Inflammatory macrophage treated with lipopolysaccharide for 4 hours (primary cell): ENCODE data around the gene ULK1.
"Not testable (repeated sequence)": the region's sequence is repeated elsewhere in the genome, so short reads cannot be mapped to it uniquely, and the experiment has no call there.

Source experiments
- DNase-seq: peaks from one replicate; pipeline ENCODE4 v3.0.0-alpha.2; 2020

ULK1 gene

DNA sequence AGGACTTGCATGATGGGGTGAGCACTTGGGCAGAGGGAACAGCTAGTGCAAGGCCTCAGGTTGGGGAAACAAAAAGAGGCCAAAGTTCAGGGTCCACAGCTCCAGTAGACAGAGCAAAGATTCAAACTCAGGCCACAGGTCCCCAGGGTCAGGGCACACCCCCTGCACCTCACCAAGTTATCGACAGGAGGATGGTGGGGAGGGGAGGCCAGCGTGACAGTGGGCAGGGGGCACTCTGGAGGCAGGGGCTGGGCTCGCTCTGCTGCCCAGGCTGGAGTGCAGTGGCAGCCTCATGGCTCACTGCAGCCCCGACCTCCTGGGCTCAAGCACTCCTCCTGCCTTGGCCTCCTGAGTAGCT, 32.4 kb upstream of the ULK1 start:
- DNase-seq: no peak

DNA sequence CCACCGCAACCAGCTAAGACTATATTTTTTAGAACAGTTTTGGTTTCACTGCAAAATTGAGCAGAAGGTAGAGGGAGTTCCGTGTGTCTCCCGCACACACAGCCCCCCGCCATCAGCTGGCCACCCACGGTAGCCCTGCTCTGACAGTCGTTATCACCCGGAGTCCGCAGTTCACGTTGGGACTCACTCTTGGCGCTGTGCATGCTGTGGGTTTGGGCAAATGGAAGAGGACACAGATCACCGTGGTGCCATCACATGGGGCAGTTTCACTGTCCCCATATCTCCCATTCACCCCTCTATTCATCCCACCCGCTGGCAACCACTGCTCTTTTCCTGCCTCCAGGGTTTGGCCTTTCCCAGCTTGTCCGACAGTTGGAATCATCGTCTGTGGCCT, 31.8 kb upstream of the ULK1 start:
- no peak for DNase-seq

DNA sequence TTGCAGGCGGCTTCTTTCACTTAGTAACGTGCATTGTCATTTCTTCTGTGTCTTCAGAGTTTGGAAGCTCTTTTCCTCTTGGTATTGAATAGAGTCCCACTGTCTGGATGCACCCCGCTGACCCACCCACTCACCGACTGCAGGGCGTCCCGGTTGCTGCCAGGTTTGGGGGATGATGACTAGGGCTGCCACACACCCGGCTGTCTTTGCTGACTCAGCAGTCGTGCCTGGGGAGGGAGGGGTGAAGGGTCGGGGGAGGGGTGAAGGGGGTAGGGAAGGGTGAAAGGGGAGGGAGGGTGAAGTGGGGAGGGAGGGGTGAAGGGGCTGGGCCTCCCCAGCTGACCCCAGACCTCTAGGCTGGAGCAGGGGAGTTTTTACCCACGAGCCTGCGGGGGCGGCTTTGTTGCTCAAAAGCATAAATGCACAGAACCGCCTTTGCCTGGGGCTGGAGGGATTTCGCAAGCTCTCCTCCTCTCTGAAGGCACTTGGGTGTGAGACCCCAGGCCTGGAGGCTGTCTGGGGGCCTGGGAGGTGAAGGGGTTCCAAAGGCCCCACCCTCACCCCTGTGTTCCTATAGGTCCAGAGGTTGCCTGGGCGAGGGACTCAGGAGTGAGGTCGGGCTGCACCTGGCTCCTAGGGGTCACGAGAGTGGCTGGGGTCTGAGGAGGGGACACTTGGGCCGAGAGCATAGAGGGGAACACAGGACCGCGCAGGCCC, 31.3 kb upstream of the ULK1 start:
- peak; percentile 53 for DNase-seq

DNA sequence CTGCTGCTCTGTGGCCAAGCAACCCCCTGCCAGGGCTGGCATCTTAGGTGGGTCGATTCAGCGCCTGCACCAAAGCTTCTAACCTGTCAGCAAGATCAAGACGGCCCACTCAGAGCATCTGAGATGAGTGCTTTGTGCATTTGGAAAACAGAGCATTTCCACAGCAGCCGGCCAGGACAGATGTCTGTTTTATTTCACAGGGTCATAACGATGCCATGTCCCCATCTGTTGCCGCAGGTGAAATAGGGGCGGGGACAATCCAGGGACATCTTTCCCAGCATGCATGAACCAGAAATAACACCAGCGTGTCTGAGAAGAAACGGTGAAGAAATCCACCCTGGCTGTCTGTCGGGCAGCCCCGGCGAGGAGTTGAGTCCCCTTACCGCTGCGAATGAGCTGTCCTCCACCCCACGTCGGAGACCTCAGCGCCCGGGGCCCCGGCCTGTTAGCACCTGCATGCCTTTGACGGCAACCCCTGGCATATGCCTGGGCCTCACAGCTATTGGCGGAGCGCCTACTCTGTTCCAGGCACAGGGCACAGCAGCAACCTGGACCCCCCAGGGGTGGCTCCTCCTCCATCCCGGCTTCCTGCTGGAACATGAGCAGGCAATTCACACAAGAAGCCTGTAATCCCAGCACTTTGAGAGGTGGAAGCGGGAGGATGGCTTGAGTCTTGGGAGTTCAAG, 30.6 kb upstream of the ULK1 start:
- no peak for DNase-seq

DNA sequence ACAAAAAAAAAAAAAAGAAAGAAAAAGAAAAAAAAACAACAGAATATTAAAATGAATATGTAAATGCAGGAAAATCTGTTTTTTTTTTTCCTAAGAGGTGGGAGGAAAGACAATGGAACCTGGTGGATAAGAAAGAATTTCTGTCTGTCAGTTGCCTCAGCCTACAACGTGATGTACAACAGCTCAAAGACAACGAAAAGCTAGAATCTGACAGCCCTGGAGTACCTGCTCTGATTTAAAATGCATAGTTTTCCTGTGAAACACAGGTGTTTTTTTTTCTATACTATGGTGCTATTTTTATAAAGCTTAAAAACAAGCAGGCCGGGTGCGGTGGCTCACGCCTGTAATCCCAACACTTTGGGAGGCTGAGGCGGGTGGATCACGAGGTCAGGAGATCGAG, 30.0 kb upstream of the ULK1 start:
- no peak for DNase-seq

DNA sequence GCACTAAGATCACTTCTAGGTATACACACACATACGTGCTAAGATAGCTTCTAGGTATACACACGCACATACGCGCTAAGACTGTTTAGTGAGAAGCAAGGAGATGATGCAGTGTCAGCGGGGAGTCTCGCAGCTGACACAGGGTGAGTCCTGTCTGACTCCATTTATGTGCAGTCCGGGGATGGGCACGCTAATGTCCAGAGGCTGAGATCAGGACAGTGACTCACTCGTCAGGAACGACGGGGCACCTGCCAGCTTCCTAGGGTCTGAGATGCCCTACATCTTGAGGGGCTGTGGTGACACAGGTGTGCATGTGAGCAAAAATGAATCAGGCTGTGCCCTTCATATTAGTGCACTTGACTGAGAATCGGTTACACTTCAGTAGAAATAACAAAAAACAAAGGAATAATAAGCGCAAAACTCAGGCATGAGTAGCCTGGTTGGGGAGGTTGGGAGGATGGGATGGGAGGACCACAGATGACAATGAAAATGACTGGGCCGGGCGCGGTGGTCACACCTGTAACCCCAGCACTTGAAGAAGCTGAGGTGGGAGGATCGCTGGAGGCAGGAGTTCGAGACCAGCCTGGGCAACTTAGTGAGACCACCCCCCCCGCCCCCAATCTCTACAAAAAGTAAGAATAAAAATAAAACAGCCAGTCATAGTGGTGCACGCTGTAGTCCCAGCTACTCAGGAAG, 29.1 kb upstream of the ULK1 start:
- DNase-seq: no peak

DNA sequence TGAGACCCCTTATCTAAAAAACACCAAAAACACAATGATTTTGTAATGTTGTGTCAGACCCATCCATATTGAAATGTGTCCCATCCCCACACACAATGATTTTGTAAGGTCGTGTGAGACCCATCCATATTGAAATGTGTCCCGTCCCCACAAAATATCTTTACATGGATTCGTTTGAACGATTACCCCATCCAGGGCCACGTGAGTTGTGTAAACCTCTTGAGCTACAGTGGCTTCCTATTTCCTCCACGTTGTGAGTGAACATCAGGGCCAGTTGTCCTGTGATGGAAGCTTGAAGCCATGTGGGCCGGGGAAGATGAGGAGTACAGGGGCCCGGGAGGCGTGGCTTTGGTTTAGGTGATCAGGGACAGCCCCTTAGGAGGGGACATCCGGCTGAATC, 27.0 kb upstream of the ULK1 start:
- peak; percentile 52 for DNase-seq

DNA sequence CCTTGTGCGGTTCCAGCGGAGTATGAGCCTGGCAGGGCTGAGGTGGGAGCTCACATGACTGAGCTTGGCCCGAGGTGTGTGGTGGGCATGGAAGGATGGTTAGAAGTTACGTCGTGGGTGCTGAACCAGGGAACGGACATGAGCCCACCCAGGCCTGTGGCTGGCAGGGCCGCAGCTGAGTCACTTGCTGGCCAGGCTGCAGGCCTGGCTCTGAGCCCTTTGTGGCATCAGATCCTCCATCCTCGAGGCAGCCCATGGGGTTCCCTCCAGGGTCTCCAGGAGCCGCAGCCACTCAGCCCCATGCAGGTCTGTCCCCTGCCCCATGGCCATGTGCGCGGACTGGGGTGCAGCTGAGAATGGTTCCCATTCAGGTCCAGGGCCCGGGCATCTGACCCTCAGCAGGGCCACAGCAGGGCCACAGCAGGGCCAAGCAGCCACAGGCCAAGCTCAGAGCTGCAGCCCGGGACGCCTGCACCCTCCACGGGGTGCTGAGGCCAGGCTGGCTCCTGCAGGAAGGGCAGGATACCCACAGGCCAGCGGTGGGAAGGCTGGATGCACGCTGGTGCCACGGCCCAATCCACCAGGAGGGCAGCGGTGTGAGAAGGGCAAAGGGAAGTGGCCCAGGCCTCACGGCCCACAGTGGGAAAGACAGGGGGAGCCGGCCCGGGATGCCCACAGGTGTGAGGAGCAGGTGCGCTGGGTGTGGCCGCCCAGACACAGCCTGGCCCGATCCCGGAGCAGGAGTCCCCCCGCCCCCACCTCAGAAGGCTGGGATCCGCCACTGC, 26.3 kb upstream of the ULK1 start:
- DNase-seq: no peak

DNA sequence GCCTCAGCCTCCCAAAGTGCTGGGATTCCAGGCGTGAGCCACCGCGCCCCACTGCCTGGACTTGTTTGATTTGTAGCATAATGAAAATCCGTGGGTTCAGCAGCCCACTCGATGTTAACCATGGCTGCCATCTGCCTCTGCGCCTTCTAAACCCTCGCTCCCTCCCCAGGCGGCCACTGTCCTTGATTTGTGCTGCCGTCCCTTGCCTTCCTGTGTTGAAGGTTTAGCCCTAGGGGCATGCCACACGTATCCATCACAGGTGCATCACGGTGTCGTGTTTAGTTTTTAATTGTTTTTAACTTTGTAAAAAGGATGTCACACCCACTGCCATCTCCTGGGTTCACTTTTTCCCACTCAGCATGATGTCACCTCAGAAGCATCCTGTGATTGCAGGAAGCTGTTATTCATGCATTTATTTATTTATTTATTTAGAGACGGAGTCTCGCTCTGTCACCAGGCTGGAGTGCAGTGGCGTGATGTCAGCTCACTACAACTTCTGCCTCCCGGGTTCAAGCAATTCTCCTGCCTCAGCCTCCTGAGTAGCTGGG, 24.5 kb upstream of the ULK1 start:
- peak; percentile 55 for DNase-seq

DNA sequence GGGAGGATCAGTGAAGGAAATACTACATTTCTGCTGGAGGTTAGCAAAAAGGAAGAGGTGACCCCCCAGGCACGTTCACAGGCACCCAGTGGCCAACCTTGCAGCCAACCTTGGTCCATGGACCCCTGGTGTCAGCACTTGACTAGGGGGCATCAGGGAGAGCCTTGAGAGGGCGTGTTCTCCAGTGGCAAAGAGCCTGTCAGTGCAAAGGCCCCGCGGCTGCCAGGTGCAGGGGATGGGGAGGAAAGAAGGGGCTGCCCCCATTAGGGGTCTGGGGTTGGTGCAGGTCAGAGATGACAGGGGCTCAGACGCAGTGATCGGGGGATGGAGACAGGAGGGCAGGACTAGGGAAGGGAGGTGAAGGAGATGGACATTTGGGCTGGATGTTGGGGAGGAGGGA, 22.7 kb upstream of the ULK1 start:
- DNase-seq: no peak

DNA sequence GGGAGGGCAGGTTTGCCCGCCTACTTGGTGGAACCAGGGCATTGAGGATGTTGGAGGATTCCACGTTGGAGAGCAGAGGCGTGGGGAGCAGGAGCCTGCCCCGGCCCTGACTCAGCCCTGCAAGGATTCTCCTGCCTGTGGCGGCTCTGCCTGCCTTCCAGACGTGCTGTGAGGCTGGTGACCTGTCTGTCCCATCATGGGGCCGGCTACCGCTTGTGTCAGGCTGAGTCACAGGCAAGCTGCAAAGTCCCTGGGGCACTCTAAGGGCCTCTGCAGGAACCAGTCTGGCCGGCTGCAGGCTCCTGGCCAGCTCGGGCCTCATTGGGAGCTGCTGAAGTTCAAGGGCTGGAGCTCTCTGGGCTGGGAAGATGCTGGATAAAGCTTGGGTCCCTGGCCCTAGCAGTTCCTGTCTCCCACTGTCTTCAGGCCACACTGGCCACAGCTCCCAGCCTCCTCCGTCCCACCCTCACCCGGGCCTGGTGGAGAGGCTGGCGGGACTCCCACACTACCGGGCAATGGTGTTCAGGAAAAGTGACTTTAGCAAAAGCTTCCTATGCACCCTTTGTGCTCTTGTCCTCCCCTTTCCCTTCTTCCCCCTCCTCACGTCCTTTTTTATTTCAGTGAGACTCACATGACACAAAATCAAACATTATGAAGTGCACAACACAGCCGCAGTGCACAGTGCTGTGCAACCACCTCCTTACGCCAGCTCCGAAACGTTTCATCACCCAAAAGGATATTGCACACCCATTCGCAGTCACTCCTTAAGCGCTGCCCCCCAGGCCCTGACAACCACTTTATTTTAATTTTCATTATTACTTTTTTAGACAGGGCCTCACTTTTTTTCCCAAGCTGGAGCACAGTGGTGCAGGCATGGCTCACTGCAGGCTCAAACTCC, 22.0 kb upstream of the ULK1 start:
- DNase-seq: peak; percentile 85

DNA sequence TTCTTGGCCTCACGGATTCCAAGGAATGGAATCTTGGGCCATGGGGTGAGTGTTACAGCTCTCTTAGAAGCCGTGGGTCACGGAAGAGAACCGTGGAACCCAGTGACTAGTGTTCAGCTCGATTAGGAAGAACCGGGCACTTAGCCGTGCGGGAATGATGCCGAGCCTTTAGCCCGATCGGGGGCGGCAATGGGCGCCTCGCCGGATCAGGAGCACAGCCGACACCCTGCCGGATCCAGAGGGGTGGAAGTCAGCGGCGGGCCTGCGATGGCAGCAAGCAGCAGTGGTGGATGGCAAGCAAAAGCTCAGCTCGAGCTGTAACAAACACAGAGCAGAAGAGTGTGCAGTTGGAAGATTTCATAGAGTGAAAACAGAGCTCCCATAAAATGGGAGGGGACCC, 21.1 kb upstream of the ULK1 start:
- DNase-seq: no peak

DNA sequence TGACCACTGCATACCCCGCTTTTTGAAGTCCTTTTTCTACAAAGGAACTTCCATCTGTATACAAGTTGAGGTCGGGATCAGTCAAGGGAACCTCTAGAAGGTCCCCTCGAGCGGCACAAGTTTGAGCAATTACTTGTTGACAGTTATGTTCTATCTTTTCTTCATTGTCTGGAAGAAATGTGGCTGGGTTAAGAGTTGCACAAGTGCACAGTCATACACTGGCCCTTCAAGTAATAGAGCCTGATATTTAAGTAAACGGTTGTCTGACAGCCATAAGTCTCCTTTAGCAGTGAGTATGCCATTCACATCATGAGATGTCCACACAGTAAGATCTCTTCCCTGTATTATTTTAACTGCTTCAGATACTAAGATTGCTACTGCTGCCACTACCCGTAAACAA, 19.4 kb upstream of the ULK1 start:
- not testable (repeated sequence) for DNase-seq

DNA sequence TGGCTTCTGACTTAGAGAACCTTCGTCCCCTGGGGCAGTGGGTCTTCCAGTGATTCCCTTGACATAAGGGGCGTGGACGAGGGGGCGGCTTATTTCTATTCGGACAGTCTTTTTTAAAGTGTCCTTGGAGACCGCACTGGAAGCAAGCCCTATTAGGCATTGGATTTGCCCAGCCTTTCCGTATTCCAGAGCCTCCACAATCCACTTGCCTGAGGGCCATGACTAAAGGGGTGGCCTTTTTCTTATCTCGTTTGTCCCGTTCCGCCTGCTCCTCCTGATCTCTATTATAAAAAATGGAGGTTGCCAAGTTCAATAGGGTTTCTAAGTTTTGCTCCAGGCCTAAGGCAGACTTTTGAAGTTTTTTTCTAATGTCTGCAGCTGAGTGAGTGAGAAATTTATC, 17.2 kb upstream of the ULK1 start:
- not testable (repeated sequence) for DNase-seq

DNA sequence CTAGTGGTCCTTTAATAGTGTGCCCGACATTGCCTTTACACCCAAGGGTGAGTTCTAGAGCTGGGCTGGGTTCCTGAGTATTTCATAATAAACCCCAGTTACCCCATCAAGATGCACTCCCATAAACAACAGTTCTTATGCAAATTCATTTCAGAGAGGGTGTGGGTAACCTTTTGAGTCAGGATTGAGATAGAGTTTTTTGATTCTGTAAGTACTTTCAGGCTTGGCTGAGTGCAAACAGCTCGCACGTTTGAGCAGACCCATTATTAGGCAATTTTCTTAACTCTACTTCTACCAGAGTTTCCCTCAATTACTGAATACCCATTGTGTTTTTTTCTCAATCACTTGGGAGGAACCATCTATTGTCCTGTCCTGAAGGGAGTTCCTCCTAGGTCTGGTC, 16.0 kb upstream of the ULK1 start:
- DNase-seq: peak; percentile 79

DNA sequence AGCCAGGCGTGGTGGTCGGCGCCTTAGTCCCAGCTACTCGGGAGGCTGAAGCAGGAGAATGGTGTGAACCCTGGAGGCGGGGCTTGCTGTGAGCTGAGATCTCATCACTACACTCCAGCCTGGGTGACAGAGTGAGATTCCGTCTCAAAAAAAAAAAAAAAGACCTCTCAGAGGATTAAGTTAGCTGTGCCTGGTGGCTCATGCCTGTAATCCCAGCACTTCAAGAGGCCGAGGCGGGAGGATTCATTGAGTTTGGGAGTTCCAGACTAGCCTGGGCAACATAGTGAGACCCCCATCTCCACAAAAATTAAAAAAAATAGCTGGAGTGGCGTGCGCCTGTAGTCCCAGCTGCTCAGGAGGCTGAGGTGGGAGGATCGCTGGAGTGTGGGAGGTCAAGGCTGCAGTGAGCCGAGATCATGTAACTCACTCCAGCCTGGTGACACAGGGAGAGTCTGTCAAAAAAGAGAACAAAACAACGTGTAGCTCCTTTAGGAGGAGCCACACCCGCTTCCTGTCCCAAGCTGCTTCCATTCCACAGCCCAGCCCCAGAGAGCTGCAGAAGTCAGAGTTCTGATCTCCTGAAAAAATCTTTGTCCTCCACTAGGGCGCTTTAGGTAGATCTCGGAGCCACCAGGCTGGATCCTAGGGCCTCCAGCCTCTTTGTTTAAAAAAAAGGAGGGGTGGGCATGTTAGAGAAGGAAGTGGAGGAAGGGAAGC, 11.5 kb upstream of the ULK1 start:
- peak; percentile 70 for DNase-seq

DNA sequence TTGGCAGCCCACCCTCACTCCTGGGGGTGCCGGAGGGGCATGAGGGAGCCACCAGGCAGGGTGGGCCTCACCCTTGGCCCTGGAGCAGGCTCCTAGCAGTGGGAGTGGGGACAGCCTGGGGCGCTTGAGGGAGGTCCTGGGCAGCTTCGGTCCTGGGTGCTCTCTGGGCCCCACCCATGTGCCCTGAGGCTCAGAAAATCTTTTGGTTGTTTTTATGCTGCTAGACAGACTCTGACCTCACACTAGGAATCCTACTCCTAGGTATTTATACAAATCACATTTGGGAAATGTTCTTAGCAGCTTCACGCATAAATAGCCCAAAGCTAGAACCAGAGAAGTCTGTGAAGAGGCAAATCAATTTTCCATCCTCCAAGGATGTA, 10.9 kb upstream of the ULK1 start:
- no peak for DNase-seq

DNA sequence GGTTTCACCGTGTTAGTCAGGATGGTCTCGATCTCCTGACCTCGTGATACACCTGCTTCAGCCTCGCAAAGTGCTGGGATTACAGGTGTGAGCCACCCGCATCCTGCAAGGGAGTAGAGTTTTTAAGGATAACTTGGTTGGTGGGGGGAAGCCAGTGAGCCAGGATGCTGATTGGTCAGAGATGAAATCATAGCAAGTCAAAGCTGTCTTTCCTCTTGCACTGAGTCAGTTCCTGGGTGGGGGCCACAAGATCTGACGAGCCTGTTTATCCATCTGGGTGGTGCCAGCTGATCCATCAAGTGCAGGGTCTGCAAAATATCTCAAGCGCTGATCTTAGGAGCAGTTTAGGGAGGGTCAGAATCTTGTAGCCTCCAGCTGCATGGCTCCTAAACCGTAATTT, 9.3 kb upstream of the ULK1 start:
- not testable (repeated sequence) for DNase-seq

DNA sequence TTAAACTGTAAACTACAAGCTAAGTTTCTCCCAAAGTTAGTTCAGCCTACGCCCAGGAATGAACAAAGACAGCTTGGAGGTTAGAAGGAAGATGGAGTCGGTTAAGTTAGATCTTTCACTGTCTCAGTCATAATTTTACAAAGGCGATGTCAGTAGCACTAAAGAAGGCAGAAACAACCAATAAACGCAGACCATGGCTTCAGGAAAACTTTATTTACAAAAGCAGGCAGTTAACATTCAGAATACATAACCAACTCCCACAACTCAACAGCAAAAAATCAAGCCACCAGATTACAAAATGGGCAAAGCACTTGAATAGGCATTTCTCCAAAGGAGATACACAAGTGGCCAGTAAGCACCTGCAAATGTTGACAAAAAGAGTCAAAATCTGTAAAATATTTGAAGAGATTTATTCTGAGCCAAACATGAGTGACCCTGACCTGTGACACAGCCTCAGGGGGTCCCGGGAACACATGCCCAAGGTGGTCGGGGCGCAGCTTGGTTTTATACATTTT, 8.8 kb upstream of the ULK1 start:
- no peak for DNase-seq

DNA sequence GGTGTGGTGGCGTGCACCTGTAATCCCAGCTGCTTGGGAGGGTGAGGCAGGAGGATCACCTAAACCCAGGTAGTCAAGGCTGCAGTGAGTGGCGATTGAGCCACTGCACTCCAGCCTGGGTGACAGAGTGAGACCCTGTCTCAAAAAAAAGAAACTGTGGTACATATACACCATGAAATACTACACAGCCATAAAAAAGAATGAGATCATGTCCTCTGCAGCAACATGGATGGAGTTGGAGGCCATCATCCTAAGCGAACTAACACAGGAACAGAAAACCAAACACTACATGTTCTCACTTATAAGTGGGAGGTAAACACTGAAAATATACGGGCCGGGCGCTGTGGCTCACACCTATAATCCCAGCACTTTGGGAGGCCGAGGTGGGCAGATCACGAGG, 2.7 kb upstream of the ULK1 start:
- not testable (repeated sequence) for DNase-seq
